WTC11 (cell line): ENCODE results near the gene STK31.

ENCODE experiments used
- ATF1 ChIP-seq: sonication (generic); formaldehyde crosslinking; IDR thresholded peaks from 2 replicates; pipeline ENCODE4 v1.8.1; 2023; ENCODE audit warnings: mild to moderate bottlenecking, moderate library complexity, missing genetic modification reagents
- MXD4 ChIP-seq: fragments of 250-450 bp; sonication (Bioruptor Pico); IDR thresholded peaks from 2 replicates; pipeline ENCODE4 v1.8.0; 2021; ENCODE audit warnings: mild to moderate bottlenecking, moderate library complexity, borderline replicate concordance
- TF ChIP-seq, protein P1 (sequence below): fragments of 200-600 bp; IDR thresholded peaks from 2 replicates; pipeline ENCODE4 v1.8.0; 2022; ENCODE audit warnings: antibody characterized with exemption

DNA sequence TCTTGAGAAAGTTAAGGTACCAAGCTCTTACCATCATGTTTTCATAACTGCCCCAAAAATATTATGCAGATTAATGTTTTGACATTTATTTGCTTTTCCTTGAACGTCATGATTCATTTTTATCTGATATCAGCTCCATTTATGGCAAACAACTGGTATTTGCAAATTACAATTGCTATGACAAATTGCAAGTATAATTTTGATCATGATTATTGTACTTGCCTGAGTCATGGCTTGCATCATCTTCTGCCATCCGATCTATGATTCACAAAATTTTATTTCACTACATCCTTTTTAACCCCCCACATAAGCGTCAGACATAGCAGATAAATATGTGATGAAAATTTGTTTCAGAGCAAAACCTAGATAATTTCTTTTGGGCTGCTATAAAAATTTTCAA lies 155.0 kb downstream of the STK31 start:
- TF ChIP-seq, protein P1, sequence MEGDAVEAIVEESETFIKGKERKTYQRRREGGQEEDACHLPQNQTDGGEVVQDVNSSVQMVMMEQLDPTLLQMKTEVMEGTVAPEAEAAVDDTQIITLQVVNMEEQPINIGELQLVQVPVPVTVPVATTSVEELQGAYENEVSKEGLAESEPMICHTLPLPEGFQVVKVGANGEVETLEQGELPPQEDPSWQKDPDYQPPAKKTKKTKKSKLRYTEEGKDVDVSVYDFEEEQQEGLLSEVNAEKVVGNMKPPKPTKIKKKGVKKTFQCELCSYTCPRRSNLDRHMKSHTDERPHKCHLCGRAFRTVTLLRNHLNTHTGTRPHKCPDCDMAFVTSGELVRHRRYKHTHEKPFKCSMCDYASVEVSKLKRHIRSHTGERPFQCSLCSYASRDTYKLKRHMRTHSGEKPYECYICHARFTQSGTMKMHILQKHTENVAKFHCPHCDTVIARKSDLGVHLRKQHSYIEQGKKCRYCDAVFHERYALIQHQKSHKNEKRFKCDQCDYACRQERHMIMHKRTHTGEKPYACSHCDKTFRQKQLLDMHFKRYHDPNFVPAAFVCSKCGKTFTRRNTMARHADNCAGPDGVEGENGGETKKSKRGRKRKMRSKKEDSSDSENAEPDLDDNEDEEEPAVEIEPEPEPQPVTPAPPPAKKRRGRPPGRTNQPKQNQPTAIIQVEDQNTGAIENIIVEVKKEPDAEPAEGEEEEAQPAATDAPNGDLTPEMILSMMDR: no peak
- no peak for TF ChIP-seq ATF1 (CRISPR knock-in tag)
- TF ChIP-seq MXD4 (CRISPR knock-in tag): no peak
